A172 (cell line): ENCODE results near the gene TPK1. TPM values are rescaled to one million over a fixed set of nuclear protein-coding genes. Genes with fewer than 3 reads are reported as not detected.
A peak's percentile ranks its signal among the peaks of the same experiment; 100 is the strongest.
"Not testable (repeated sequence)": the region's sequence is repeated elsewhere in the genome, so short reads cannot be mapped to it uniquely, and the experiment has no call there.

ENCODE experiments used
- DNase-seq: peaks from one replicate; pipeline ENCODE4 v3.0.0-alpha.2; 2015; ENCODE audit warnings: low spot score
- total RNA-seq: library from RNA; depleted of rRNA; stranded (reverse); fragments of >200 nt; shearing (Covaris generic); gene quantifications from 2 replicates; pipeline ENCODE4 v1.2.3, GENCODE V29; 2014

Gene TPK1
- total RNA-seq, 1 experiment from 2014 or later, result 5.9 TPM

DNA sequence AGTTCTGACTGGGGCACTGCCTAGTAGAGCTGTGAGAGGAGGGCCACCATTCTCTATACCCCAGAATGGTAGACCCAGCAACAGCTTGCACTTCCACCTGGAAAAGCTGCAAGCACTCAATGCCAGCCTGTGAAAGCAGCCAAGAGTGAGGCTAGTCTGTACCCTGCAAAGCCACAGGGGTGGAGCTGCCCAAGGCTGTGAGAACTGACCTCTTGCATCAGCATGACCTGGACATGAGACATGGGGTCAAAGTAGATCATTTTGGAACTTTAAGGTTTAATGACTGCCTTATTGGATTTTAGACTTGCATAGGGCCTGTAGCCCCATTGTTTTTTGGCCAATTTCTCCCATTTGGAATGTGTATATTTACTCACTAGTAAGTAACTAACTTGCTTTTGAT is 206.3 kb downstream of the TPK1 start:
- DNase-seq, result no peak

DNA sequence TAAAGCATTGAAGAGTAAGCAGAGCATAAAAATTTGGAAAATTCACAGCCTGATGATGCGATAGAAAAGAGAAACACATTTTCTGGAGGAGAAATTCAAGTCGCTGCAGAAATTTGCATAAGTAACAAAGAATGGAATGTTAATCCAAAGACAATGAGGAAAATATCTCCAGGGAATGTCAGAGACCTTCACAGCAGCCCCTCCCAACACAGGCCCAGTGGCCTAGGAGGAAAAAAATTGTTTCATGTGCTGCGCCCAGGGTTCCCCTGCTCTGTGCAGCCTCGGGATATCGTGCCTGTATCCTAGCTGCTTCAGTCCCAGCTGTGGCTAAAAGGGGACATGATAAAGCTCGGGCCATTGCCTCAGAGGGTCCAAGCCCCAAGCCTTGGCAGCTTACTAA is 206.8 kb downstream of the TPK1 start:
- DNase-seq, result no peak

DNA sequence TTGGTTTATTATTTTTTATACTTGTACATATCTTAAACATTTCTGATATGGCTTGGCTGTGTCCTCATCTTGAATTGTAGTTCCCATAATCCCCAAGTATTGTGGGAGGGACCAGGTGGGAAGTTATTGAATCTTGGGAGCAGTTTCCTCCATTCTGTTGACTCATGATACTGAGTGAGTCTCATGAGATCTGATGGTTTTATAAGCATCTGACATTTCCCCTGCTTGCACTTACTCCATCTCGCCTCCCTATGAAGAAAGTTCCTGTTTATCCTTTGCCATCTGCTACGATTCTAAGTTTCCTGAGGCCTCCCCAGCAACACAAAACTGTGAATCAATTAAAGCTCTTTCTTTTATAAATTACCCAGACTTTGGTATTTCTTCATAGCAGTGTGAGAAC is 207.7 kb downstream of the TPK1 start:
- no peak for DNase-seq

DNA sequence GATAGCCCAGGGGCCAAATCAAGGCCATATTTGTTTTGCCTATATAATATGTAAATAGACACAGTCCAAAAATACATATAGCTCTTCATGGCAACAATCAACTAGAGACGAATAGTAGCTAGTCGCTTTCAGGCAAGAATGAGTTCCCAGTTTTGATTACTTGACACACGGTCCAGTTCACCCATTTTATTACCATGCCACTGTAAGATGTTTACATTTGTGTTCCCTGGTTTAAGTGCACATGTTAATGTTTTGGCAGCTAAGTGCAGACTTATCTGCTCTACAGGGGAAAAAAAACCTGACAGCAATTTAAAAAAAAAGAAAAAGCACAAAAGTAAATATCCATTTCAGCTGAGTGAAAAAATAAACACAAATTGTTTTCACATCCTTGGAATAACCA is 213.1 kb downstream of the TPK1 start:
- DNase-seq, result no peak

DNA sequence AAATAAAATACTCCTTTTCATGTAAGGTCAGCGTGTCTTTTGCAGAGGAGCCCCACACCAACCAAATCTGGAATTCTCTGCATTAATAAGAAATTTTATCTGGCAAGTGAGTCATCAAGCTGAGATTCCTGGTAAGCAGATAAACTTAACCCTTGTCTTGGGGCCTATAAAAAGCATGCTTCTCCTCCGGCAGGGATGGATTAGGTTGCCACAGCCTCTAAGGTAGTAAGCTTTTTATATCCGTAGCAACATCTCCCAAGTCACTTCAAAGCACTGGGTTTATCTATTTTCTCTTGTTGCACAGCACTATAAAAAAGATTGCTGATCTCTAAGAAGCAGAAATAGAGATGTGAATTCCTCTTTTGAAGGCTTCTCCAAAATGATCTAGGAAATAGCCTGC is 229.6 kb downstream of the TPK1 start:
- peak; percentile 50 for DNase-seq

DNA sequence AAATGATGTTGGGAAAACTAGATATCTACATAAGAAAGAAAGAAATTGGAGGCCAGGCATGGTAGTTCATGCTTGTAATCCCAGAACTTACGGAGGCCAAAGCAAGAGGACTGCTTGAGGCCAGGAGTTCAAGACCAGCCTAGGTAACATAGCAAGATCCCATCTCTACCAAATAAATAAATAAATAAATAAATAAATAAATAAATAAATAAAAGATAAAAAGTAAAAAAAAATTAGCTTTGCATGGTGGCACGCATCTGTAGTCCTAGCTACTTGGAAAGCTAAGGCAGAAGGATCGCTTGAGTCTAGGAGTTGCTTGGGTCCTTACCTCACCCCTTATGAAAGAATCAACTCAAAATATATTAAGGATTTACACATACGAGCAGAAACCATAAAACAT is 238.9 kb downstream of the TPK1 start:
- no peak for DNase-seq

DNA sequence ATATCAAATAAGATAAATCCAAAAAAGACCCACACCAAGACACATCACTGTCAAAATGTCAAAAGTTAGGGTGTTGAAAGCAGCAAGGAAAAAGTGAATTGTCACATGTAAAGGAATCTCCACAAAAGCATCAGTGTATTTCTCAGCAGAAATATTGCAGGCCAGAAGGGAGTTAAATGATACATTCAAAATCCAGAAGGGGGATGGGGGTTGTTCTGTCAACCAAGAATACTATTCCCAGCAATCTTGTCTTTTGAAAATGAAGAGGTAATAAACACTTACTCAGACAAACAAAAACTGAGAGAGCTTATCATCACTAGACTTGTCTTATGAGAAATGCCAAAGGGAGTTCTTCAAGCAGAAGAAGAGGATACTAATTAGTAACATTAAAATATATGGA is 241.3 kb downstream of the TPK1 start:
- no peak for DNase-seq

DNA sequence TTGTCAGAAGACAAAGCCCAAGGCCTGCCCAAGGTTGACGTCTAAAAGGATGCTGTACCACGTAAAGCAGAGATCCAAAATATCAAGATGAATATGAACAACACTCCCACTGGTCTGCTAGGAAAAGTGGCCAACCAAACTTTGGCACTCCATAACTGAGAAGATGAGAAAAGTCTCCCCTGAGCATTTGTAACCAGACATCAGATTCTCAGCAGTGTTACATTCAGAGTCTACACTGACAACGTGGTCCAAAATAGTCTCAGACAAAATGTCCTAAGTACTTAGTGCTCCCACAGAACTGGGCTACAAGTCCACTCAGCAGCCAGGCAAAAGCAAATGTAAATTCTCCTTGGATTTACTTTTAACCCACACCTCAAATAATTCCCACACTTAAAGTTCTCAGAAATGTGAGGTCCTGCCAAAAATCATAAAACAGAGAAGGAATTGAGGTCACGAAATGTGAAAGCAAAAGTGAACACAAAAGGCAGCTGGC is 247.2 kb downstream of the TPK1 start:
- DNase-seq, result no peak

DNA sequence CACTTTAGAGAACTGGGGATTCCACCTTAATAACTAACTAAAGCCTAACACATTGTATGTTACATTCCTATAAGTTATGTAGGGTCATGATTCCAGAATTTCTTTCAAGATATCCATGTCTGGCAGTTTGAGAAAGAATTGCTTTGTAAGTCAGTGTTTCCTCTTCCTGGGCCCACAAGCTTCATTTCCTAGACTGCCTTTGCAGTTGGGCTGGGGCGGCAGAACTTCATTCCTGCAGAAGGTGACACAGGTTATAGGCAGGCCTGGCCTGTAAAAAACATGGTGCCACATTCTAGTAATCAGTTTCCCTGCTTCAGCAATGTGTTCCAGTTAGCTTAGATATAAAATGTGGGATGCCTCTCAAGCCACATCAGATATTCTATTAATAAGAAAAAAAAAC is 248.2 kb downstream of the TPK1 start:
- no peak for DNase-seq

DNA sequence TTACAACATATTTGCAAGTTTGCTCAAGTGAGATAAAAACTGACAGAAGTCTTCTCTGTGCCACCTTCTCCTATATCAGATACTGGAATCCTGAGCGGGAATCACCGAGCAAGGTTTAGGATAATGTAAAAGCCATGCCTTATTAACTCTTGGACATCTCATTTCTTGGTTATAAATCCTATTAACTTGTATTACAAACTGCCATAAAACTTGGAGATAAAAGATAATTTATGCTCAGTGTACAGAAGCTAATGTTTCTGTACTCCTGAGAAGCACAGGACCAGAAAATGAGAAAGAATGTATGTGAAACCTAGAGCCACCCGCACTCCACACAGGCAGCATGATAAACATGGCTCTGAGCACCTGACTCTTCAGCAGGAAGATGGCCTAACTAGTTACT is 251.1 kb downstream of the TPK1 start:
- DNase-seq, result no peak

DNA sequence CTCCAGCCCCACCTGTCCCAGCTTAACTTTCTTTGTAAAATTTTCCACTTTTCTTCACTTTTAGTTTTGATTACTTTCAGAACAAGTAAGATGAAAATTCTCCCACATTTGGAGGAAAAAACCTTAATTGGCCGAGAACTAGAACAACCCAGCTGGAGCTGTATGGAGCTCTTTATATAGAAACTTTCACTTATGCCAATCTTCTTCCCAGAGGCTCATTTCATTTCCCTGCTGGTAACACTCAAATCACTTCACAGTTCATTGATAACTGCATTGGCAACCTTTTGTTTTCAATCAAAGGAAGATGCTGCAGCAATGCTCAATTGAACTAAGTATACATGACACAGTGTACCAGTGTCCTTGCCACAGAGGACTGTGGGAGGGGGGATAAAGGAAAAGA is 256.2 kb downstream of the TPK1 start:
- no peak for DNase-seq

DNA sequence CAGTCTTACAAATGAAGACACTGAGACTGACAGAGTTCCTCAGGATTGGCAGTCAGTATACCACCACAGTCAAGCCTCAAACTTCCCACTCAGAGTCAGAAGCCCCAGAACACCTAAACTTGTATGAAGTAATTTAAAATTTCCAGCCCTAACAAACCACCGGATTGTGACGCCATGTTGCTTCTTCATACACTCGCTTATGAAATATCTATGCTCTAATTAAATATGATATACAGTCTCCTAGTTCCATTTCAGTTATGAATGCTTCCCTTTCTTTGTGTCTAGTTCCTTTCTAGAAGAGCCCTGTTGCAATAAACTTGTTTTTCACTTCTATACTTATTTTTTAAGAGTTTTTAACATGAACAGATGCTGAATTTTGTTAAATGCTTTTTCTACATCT is 260.4 kb downstream of the TPK1 start:
- no peak for DNase-seq

DNA sequence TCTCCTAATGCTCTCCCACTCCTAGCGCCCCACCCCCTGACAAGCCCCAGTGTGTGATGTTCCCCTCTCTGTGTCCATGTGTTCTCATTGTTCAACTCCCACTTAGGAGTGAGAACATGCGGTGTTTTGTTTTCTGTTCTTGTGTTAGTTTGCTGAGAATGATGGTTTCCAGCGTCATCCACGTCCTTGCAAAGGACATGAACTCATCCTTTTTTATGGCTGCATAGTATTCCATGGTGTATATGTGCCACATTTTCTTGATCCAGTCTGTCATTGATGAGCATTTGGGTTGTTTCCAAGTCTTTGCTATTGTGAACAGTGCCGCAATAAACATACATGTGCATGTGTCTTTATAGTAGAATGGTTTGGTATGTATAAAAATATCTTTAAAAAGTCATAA is 261.1 kb downstream of the TPK1 start:
- DNase-seq, result not testable (repeated sequence)

DNA sequence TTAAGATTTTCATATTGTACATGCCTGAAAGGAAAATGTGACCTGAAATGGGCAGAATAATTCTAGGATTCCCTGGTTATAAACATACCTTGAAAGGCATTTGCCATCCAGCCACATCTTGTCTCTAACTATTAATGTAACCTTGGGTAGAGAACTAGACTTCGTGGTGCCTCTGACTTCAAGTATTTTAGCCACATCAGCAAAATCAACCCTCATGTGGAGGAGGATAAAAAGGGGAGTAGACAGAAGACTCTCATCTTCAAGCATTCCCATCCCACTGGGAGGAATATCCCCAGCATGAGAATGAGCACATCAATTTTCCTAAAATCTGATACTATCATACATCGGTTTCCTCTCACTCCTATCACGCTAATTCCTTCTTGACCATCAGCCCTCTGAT is 267.6 kb downstream of the TPK1 start:
- DNase-seq, result no peak

DNA sequence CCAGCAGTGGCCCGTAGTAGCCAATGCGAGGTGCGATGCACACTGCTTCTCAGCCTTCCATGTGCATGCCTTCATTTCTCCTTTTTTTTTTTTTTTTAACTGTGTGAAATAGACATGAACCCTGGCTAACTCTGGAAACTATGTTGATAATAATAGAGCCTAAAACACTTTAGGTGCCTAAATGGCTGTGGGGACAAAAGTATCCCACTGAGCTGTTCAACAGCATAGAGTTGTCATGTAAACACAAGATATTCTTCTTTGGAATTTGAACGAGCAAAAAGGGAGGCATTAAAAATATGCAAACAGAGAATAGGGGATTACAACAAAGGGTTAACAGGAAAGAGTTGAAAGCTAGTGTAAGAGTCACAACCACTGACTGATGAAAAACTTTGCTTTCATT is 270.3 kb downstream of the TPK1 start:
- no peak for DNase-seq

DNA sequence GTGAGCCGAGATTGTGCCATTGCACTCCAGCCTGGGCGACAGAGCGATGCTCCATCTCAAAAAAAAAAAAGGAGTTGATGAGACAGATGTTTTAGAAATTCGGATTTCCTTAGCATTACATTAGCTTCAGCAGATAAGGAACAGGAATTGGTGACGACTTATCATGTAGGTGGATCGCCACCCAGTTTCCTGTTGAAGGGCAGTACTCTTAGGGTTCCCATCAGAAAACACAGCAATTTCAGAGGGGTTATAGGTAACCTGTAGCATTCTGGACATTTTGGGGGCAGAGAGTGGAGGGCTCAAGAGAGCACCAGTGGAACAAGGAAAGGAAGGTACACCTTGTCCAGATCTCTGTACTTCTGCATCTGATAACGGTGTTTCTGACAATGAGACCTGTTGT is 286.0 kb downstream of the TPK1 start:
- DNase-seq, result no peak

DNA sequence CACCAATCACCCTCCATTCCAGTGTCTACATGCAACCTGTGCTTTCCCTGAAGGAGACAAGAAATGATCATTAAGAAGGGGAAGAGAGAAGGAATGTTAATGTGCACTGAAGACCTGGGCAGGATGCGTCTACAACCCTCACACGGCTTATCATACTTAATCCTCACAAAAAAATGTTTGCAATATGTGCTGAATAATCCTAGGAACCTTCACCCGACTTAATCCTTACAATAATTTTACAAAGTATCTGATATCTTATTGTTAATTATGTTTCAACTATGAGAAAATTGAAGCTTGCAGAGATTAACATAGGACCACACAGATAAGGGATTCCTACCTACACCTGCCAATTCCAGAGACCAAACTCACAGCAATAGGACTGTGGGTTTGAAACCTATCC is 287.3 kb downstream of the TPK1 start:
- DNase-seq, result no peak

DNA sequence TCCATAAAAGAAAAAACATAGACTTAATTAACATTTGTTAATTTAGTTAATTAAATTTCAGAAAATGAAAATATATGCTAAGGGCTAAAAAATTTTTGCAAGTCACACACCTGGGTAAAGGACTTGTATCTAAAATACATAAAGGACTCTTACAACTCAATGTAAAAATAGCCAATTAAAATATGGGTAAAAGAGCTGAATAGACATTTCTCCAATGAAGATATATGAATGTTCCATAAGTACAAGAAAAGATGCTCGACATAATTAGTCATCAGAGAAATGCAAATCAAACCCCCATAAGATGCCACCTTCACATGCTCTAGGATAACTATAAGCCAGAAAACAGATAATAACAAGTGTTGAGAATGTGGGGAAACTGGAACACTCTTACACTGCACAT is 288.0 kb downstream of the TPK1 start:
- DNase-seq, result no peak

DNA sequence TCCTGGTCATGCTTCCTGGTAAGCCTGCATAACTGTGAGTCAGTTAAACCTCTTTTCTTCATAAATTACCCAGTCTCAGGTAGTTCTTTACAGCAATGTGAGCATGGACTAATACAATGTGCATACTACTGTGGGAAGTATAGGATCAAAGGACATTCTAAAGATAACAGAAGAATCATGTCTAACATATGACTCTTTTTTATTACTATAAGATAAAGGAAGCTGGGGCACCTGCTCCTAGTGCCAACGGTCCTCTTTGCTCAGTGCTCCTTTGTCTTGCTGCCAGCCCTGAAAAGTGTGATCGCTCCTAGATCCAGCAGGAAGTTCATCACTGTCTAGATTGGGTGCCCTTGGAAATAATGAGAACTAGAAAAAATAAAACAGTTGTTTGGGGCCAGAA is 289.1 kb downstream of the TPK1 start:
- no peak for DNase-seq

DNA sequence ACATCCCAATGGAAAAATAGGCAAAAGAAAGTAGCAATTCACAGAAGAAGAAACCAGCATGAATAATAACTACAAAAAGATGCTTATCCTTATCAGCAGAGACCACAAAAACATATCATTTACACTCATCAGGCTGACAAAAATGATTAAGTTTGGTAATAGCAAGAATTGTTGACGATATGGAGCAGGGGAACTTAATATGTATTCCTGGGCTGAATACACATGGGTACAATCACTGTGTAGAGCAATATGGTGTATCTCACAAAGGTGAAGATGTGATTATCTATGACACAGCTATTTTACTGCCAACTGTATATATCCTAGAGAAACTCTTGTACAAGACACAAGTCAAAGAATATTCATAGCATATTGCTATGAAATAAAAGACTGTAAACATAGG is 290.5 kb downstream of the TPK1 start:
- DNase-seq, result no peak

DNA sequence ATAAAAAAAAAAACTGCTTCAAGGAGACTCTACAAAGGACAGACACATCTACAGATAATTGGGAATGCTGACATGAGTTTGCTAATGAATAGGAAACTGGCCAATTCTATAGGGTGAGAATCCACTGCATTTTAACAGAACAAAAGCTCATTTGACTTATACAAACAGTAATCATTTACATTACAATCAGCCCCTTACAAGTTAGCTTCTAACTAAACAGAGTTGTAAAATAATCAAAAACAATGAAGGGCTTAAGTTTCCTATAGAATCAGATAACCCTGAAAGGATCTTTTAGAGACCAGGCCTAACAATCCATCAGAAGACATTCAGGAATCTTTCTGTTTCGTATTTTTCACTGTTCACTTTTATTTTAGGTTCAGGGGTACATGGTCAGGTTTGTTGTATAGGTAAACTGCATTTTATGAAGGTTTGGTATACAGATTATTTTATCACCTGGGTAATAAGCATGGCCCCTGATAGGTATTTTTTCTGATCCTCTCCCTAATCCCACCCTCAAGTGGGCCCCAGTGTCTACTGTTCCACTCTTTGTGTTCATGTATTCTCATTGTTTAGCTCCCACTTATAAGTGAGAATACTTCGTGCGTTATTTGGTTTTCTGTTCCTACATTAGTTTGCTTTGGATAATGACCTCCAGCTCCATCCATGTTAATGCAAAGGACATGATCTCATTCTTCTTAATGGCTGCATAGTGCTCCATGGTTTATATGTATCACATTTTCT is 301.0 kb downstream of the TPK1 start:
- no peak for DNase-seq

DNA sequence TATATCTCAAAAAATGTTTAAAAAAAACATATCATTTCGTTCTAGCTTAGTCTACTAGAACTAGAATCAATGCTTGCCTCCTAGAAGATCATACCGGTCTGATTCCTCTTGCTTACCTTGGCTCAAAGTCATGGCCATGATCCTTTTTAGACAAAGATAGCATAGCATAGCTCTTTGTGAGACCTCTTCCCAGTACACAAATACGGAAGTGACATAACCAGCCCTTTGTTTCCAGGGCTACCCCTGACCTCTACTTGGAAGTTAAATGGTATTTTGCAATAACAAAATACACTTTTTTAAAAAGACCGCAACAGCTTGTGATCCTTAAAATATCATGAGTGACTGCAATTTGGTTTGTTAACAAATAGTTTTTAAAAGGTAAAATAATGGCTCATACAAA is 301.7 kb downstream of the TPK1 start:
- no peak for DNase-seq

DNA sequence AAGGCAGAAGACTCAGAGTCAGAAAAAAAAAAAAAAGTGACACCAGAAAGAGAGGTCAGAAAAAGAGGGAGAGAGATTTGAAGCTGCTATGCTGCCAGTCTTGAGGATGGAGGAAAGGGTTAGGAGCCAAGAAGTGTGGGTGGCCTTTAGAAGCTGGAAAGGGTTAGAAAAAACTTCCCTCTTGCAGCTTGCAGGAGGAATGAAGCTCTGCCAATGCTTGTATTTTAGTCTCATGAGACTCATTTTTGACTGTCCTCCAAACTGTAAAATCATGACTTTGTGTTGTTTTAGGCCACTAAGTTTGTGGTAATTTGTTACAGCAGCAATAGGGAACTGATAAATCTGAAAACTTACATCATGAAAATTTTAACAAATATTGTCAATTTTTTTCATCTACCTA is 304.7 kb downstream of the TPK1 start:
- DNase-seq, result no peak

DNA sequence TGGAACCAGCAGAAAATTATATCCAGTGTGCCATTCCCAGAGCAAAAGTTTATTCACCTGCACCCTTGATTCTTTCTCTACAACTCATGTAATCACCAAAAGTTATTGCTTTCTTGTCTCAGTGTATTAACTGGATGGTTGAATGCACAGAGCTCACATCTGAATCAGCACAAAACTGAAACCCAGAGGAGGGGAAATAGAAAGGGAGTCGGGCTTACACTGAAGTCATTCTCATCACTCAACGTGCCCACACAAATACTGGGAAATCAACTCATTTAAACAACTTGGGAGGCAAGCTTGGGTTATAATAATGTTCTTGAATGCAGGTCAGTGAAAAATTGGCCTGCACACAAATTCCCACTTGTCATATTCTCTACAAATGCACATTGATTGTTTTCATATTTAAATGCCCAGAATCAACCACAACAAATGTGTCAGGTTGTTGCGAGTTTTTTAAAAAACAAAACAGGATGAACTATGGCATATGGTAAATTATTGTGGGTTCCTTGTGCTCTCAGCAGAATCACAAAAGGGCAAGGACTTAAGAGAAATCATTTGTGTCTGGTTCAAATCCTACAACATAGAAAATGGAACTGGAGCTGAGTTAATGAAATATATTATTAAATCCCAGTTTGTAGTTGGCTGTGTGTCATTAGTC is 306.5 kb downstream of the TPK1 start:
- DNase-seq, result no peak
